Brain microvascular endothelial cell (primary cell): Measurements from ENCODE around the gene BAZ2A.

Experiments
- DNase-seq: peaks from one replicate; pipeline ENCODE4 v3.0.0-alpha.2; 2020
- H3K27ac ChIP-seq: fragments of 250-450 bp; sonication (Bioruptor Pico); 2 replicates; pipeline ENCODE4 v1.5.1; 2020; ENCODE audit warnings: mild to moderate bottlenecking, moderate library complexity
- H3K27me3 ChIP-seq: fragments of 250-450 bp; sonication (Bioruptor Pico); replicated peaks from 2 replicates; pipeline ENCODE4 v1.5.1; 2020; ENCODE audit warnings: mild to moderate bottlenecking
- H3K36me3 ChIP-seq: fragments of 250-450 bp; sonication (Bioruptor Pico); replicated peaks from 2 replicates; pipeline ENCODE4 v1.5.1; 2020; ENCODE audit warnings: mild to moderate bottlenecking
- H3K4me3 ChIP-seq: 2 replicates; pipeline ENCODE4 v1.5.1; 2011; ENCODE audit warnings: low read depth, mild to moderate bottlenecking, control low read depth, low read length, moderate library complexity
- CTCF ChIP-seq: IDR thresholded peaks from 2 replicates; pipeline ENCODE4 v1.5.1; 2011; ENCODE audit warnings: low read depth, mild to moderate bottlenecking, moderate library complexity, low read length, control low read depth, inconsistent platforms; ENCODE audit errors: missing control alignments
- in situ Hi-C: cut with HindIII; loops from 2 replicates; pipeline ENCODE4 v1.10.0; 2017; ENCODE audit warnings: low sequenced_read_pairs, low pct_ligation_motif_present

BAZ2A gene

GRCh38 chr12:56636675-56637540 is 6.8 kb upstream of the BAZ2A start:
- Histone ChIP-seq H3K27ac (peak overlapping the region; percentile 59), H3K27me3 (no peaks in the 10 kb centered on the region), H3K36me3 (peaks cover 33% of the 10 kb centered on the region), H3K4me3 (peak overlapping the region; percentile 78)
- TF ChIP-seq CTCF, result peak; percentile 83
- DNase-seq, result peak; percentile 100
- in situ Hi-C loops, result no loop called here

GRCh38 chr12:56635806-56636674 is 5.9 kb upstream of the BAZ2A start:
- TF ChIP-seq CTCF, result no peak
- H3K36me3 ChIP-seq, result peaks cover 28% of the 10 kb centered on the region
- in situ Hi-C loops, result no loop called here
- no peaks in the 10 kb centered on the region for H3K27me3 ChIP-seq
- peak overlapping the region; percentile 59 for H3K27ac ChIP-seq
- DNase-seq, result peak; percentile 90
- peak overlapping the region; percentile 78 for H3K4me3 ChIP-seq

- peak; percentile 71 for DNase-seq
- peak; percentile 73 for TF ChIP-seq CTCF
- no peaks in the 10 kb centered on the region for H3K27me3 ChIP-seq
- peak overlapping the region; percentile 78 for H3K4me3 ChIP-seq
- H3K27ac ChIP-seq, result peak overlapping the region; percentile 59
- peaks cover 24% of the 10 kb centered on the region for H3K36me3 ChIP-seq
- in situ Hi-C loops, result no loop called here
Observed at GRCh38 chr12:56634837-56635791, 5.0 kb upstream of the BAZ2A start.

GRCh38 chr12:56634242-56634836 is 4.2 kb upstream of the BAZ2A start:
- H3K27ac ChIP-seq, result no peak overlapping the region
- peaks cover 19% of the 10 kb centered on the region for H3K36me3 ChIP-seq
- in situ Hi-C loops, result no loop called here
- no peak for DNase-seq
- H3K27me3 ChIP-seq, result no peaks in the 10 kb centered on the region
- peak overlapping the region; percentile 78 for H3K4me3 ChIP-seq
- TF ChIP-seq CTCF, result no peak

- Histone ChIP-seq H3K27me3 (no peaks in the 10 kb centered on the region), H3K36me3 (peaks cover 14% of the 10 kb centered on the region), H3K27ac (no peak overlapping the region), H3K4me3 (peak overlapping the region; percentile 78)
- no peak for DNase-seq
- no peak for TF ChIP-seq CTCF
- in situ Hi-C loops, result no loop called here
Observed at GRCh38 chr12:56633468-56634241, 3.5 kb upstream of the BAZ2A start.
